Measurements from ENCODE around the gene CNTN2.

Gene CNTN2

DNA sequence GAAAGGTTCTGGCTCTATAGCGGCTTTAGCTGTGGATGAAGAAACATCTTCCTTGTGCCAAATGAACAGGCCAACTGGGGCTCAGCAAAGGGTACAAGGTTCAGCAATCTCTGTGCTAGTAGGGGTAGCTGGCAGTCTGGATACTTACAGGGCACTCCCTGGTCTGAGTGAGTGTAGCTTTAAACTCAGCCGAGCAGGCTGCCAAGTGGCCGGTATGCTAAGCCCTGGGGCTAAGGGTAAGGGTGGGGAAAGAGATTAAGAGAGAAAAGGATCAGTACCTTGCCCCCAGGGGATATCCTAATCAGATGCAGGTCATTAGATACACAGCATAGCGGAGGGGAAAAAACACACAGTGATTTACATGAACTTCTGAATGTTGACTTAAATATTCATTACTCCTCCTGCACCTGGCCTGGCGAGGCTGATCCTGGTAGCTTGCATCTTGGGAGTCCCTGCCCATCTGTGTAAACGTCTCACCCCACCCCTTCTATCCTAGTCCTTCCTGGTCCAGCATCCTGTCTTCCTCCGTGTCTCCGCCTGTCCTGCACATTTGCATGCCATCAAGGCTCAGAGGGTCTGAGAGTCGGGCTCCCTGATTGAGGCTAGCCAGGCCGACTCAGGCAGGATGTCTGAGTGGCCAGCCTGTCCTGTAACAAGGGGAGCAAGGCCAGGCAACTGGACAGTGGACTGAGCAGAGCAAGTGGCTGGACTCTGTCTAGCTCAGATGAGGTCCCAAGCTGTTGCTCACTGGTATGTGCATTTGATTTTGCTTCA, 39.5 kb upstream of the CNTN2 start:
- DNase-seq (ENCODE audit: low spot score) = no peak
- TF ChIP-seq, protein P1, sequence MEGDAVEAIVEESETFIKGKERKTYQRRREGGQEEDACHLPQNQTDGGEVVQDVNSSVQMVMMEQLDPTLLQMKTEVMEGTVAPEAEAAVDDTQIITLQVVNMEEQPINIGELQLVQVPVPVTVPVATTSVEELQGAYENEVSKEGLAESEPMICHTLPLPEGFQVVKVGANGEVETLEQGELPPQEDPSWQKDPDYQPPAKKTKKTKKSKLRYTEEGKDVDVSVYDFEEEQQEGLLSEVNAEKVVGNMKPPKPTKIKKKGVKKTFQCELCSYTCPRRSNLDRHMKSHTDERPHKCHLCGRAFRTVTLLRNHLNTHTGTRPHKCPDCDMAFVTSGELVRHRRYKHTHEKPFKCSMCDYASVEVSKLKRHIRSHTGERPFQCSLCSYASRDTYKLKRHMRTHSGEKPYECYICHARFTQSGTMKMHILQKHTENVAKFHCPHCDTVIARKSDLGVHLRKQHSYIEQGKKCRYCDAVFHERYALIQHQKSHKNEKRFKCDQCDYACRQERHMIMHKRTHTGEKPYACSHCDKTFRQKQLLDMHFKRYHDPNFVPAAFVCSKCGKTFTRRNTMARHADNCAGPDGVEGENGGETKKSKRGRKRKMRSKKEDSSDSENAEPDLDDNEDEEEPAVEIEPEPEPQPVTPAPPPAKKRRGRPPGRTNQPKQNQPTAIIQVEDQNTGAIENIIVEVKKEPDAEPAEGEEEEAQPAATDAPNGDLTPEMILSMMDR (IDR thresholded peaks at IDR 0.05; ENCODE audit: borderline replicate concordance, control extremely low read depth, extremely low read depth, insufficient read depth, missing control alignments) = no peak
- in situ Hi-C loops (cut with MboI; ENCODE audit: low sequenced_read_pairs, unreplicated experiment) = no loop called here

DNA sequence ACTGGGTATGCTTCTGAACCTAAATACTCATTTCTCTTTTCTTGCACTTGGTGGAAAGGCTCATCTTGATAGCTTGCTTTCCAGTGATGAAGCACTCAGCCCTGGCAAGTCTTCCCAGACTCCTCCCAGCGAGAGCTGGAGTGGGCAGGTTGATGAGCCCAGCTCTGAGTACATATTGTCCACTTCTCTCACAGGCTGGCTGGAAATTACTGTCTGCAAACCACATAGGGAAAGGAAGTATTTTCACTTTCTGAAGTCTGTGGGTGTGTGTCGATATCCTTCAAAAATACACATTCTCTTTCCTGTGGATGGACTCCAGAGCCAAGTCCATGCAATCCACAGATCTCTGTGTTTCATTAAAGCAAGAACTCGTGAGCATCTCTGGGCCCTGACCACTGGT, 38.7 kb upstream of the CNTN2 start:
- TF ChIP-seq, protein P1 (IDR thresholded peaks at IDR 0.05; ENCODE audit: borderline replicate concordance, control extremely low read depth, extremely low read depth, insufficient read depth, missing control alignments) = no peak
- DNase-seq (ENCODE audit: low spot score) = no peak
- in situ Hi-C loops (cut with MboI; ENCODE audit: low sequenced_read_pairs, unreplicated experiment) = no loop called here

DNA sequence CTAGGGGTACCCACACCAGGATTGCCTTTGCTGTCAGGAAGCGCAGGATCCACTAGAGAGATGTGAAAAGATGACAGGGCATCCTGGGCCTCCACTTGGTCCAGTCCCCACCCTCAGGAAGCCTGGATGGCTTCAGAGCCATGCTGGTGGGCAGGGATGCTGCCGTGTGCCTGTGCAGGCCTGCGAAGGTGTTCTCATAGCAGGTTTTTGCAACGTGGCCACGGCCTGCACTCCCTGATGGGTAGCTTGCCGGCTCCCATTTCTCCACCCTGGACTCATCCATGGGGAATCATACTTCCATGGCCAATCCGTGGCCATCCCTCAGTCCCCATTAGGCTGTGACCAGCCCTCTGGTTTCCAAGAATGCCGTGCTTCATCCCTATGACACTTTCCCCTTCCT, 34.1 kb upstream of the CNTN2 start:
- TF ChIP-seq, protein P1 (IDR thresholded peaks at IDR 0.05; ENCODE audit: borderline replicate concordance, control extremely low read depth, extremely low read depth, insufficient read depth, missing control alignments) = no peak
- in situ Hi-C loops (cut with MboI; ENCODE audit: low sequenced_read_pairs, unreplicated experiment) = no loop called here
- no peak for DNase-seq (ENCODE audit: low spot score)

DNA sequence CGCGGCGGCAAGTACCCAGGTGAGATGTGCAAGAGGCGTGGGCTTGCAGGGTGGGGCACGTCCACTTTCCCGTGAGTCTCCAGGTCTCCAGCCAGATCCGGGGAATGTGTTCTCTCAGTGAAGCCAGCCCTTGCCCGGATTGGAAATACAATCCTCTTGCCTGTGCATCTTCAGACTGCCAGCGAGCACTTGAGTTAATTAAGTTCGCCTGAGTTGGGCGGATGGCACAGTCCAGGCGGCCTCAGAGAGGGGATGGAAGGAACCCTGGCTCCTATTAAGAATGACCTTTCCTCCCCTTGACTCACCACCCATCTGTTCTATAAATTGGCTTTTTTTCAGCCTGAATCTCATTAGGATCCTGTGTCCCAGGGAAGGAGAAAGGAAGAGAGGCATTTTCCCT, 33.3 kb upstream of the CNTN2 start:
- DNase-seq (ENCODE audit: low spot score) = no peak
- TF ChIP-seq, protein P1 (IDR thresholded peaks at IDR 0.05; ENCODE audit: borderline replicate concordance, control extremely low read depth, extremely low read depth, insufficient read depth, missing control alignments) = no peak
- in situ Hi-C loops (cut with MboI; ENCODE audit: low sequenced_read_pairs, unreplicated experiment) = no loop called here

DNA sequence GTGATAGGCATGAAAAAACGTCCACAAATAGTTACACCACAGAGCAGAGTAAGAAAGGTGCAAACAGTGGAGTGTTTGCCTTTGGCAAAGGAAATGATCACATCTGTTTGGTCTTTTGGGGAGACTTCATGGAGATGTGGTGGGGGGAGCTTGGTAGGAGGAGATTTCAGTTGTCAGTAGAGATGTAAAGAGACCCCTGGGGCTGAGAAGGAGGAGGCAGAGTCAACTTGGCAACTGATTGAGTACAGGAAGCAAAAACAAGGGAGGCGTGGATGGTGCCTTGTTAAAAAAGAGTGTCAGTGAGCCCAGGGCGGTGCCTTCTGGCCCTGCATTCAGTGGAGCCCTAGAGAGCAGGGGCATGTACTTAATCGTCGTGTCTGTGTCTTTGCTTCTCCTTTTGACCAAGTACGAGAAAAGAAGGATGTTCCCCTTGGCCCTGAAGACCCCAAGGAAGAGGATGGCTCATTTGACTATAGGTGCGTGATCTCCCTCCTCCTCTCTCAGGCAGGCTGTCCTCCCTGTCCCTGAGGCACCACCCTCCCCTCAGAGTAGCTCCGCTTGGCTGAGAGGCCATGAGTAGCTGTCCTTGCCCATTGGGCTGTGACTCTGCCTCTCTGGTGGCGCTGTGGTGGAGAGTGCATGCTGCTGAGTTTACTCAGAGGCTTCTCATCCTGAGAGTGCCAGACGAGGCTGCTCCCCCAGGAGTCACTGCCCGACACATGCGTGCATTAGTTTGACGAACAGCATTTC, 30.4 kb upstream of the CNTN2 start:
- in situ Hi-C loops (cut with MboI; ENCODE audit: low sequenced_read_pairs, unreplicated experiment) = no loop called here
- DNase-seq (ENCODE audit: low spot score) = no peak
- TF ChIP-seq, protein P1 (IDR thresholded peaks at IDR 0.05; ENCODE audit: borderline replicate concordance, control extremely low read depth, extremely low read depth, insufficient read depth, missing control alignments) = no peak

DNA sequence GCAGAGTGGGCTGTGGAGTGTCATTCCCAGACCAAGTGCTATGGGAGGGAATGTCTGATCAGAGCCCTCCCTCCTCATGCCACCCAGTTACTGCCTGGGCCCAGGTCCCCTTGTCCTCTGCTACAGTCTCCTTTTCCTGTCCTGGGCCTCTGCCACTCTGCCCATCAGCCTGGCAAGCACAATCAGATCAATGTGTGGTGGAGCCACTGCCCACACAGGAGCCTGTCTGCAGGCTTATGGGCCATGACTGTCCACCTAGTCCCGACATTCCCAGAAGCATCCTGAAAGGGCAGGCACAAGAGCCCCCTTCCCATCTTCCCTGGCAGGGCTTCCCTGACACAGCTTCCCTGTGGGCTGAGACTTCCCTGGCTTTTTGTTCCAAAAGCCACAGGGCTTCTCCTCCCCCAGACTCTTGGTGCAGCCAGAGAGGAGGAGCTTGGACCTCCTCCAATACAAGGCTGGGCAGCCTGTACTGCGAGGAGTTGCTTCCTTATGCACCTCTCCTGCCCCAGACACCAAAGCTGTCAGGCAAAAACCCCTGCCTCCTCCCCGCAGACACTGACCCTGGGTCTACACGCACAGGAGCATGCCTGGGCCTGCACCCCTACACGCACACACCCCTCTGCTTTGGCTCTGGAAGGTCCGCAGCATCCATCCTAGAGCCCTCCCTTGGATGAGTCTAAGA, 29.2 kb upstream of the CNTN2 start:
- no peak for DNase-seq (ENCODE audit: low spot score)
- in situ Hi-C loops (cut with MboI; ENCODE audit: low sequenced_read_pairs, unreplicated experiment) = no loop called here
- TF ChIP-seq, protein P1 (IDR thresholded peaks at IDR 0.05; ENCODE audit: borderline replicate concordance, control extremely low read depth, extremely low read depth, insufficient read depth, missing control alignments) = no peak
